Ishikawa (cell line): ENCODE data around the gene RGS9.

Experiments used
- CEBPB ChIP-seq: IDR thresholded peaks from 2 replicates; pipeline ENCODE4 v1.6.1; 2012
- CREB1 ChIP-seq: IDR thresholded peaks from 2 replicates; pipeline ENCODE4 v1.6.1; 2012; ENCODE audit warnings: low read depth
- EGR1 ChIP-seq: IDR thresholded peaks from 2 replicates; pipeline ENCODE4 v1.6.1; 2012
- EP300 ChIP-seq: IDR thresholded peaks from 2 replicates; pipeline ENCODE4 v1.6.1; 2012; ENCODE audit warnings: borderline replicate concordance
- FOXM1 ChIP-seq: IDR thresholded peaks from 2 replicates; pipeline ENCODE4 v1.6.1; 2012; ENCODE audit warnings: low read depth, borderline replicate concordance
- MAX ChIP-seq: IDR thresholded peaks from 2 replicates; pipeline ENCODE4 v1.6.1; 2012
- NFIC ChIP-seq: IDR thresholded peaks from 2 replicates; pipeline ENCODE4 v1.6.1; 2012
- RAD21 ChIP-seq: IDR thresholded peaks from 2 replicates; pipeline ENCODE4 v1.6.1; 2012; ENCODE audit warnings: low read depth
- REST ChIP-seq: IDR thresholded peaks from 2 replicates; pipeline ENCODE4 v1.6.1; 2012; ENCODE audit warnings: low read depth, mild to moderate bottlenecking
- TAF1 ChIP-seq: IDR thresholded peaks from 2 replicates; pipeline ENCODE4 v1.6.1; 2012; ENCODE audit warnings: low read depth, mild to moderate bottlenecking
- TCF12 ChIP-seq: IDR thresholded peaks from 2 replicates; pipeline ENCODE4 v1.6.1; 2012; ENCODE audit warnings: low read depth
- TEAD4 ChIP-seq: IDR thresholded peaks from 2 replicates; pipeline ENCODE4 v1.6.1; 2012
- USF1 ChIP-seq: IDR thresholded peaks from 2 replicates; pipeline ENCODE4 v1.6.1; 2012
- YY1 ChIP-seq: IDR thresholded peaks from 2 replicates; pipeline ENCODE4 v1.6.1; 2012; ENCODE audit warnings: low read depth
- ZBTB7A ChIP-seq: IDR thresholded peaks from 2 replicates; pipeline ENCODE4 v1.6.1; 2012; ENCODE audit warnings: low read depth

RGS9 gene

GRCh38 chr17:65219707-65220106 lies 82.5 kb downstream of the RGS9 start:
- TF ChIP-seq TAF1 = no peak
- TF ChIP-seq RAD21 = no peak
- no peak for TF ChIP-seq TCF12
- TF ChIP-seq NFIC = no peak
- TF ChIP-seq MAX = no peak
- TF ChIP-seq FOXM1 = no peak
- TF ChIP-seq CEBPB = no peak
- no peak for TF ChIP-seq REST

- TF ChIP-seq ZBTB7A (no peak), MAX (peak; percentile 86), TEAD4 (peak; percentile 64)
Observed at GRCh38 chr17:65220732-65221131, 83.6 kb downstream of the RGS9 start.

- TF ChIP-seq REST = no peak
- TF ChIP-seq RAD21 = no peak
- TF ChIP-seq EGR1 = no peak
- no peak for TF ChIP-seq USF1
- TF ChIP-seq YY1 = no peak
- TF ChIP-seq CEBPB = no peak
Observed at GRCh38 chr17:65222214-65222738, 85.1 kb downstream of the RGS9 start.

- TF ChIP-seq ZBTB7A (no peak), EP300 (no peak), RAD21 (no peak), NFIC (no peak), TEAD4 (no peak), FOXM1 (no peak), YY1 (no peak), CEBPB (no peak), USF1 (no peak), EGR1 (no peak), TCF12 (no peak), MAX (no peak), TAF1 (no peak), CREB1 (no peak), REST (no peak)
Observed at GRCh38 chr17:65225061-65225460, 87.9 kb downstream of the RGS9 start.

- TF ChIP-seq TAF1 (no peak), ZBTB7A (no peak), FOXM1 (no peak), RAD21 (no peak), TCF12 (no peak), REST (no peak)
Observed at GRCh38 chr17:65226227-65226626, 89.1 kb downstream of the RGS9 start.
